Gastroesophageal sphincter (tissue), 4 donors: Measurements from ENCODE around the gene RANBP17. TPM values are rescaled to one million over a fixed set of nuclear protein-coding genes. Genes with fewer than 3 reads are reported as not detected.

Experiments used
- ATAC-seq: fragments of 150-250 bp; one replicate; pipeline ENCODE4 v1.9.1; 2016; ENCODE audit warnings: mild to moderate bottlenecking, moderate library complexity
- H3K27ac ChIP-seq, 4 donors: fragments of 200-600 bp; sonication (generic) in 3 of 4; 1 replicate in 3 of 4; 2 replicates in 1 of 4; pipeline ENCODE4 v1.5.1; 2016 to 2019
- H3K27me3 ChIP-seq: fragments of 200-600 bp; sonication (generic); one replicate; pipeline ENCODE4 v1.5.1; 2019
- H3K36me3 ChIP-seq, 2 donors: fragments of 200-600 bp; sonication (generic); one replicate each; pipeline ENCODE4 v1.5.1; 2019; ENCODE audit warnings: control low read depth in 1 of 2
- H3K4me1 ChIP-seq, 3 donors: fragments of 200-600 bp; sonication (generic); 1 replicate in 2 of 3; 2 replicates in 1 of 3; pipeline ENCODE4 v1.5.1; 2016 to 2019; ENCODE audit warnings: control low read depth in 2 of 3
- H3K4me3 ChIP-seq, 2 donors: fragments of 200-600 bp; sonication (generic); one replicate each; pipeline ENCODE4 v1.5.1; 2019; ENCODE audit warnings: mild to moderate bottlenecking in 1 of 2, moderate library complexity in 1 of 2
- H3K9me3 ChIP-seq, 3 donors: fragments of 200-600 bp; sonication (generic); one replicate each; pipeline ENCODE4 v1.5.1; 2017 to 2019; ENCODE audit warnings: control low read depth in 2 of 3
- CTCF ChIP-seq, 4 experiments: fragments of 200-600 bp in 2 of 4; fragments of 450-650 bp in 2 of 4; sonication (generic) in 1 of 4; IDR thresholded peaks; one replicate each; pipeline ENCODE4 v1.5.1; 2017 to 2019; ENCODE audit warnings: antibody characterized with exemption in 4 of 4, mild to moderate bottlenecking in 2 of 4, moderate library complexity in 2 of 4
- EP300 ChIP-seq: sonication (generic); formaldehyde crosslinking; IDR thresholded peaks from one replicate; pipeline ENCODE4 v1.6.1; 2017; ENCODE audit warnings: antibody characterized with exemption, mild to moderate bottlenecking
- POLR2A ChIP-seq, 2 donors: fragments of 450-650 bp; IDR thresholded peaks; one replicate each; pipeline ENCODE4 v1.6.1; 2017; ENCODE audit warnings: antibody characterized with exemption in 2 of 2, mild to moderate bottlenecking in 2 of 2, moderate library complexity in 1 of 2
- POLR2AphosphoS5 ChIP-seq: sonication (generic); formaldehyde crosslinking; IDR thresholded peaks from one replicate; pipeline ENCODE4 v1.6.1; 2017; ENCODE audit warnings: antibody characterized with exemption
- WGBS, 2 donors: methylation state at CpG; one replicate each; pipeline ENCODE4 v1.1.5; 2018; ENCODE audit warnings: low coverage in 1 of 2; 5-methylcytosine and 5-hydroxymethylcytosine counted together
- total RNA-seq, 4 donors: library from RNA; depleted of rRNA; stranded (reverse); fragments of >200 nt; gene quantifications; one replicate each; pipeline ENCODE4 v1.1.0, GENCODE V29; 2016

The RANBP17 gene
- total RNA-seq, 4 donors from 2014 or later, result 7.7 to 21.7 (median 13.8) TPM

- no peak overlapping the region for H3K27ac ChIP-seq
- peaks cover 0 to 25% (median 0%) of the 10 kb centered on the region in 3 donors for H3K9me3 ChIP-seq
- 100% methylated on average over 2 to 3 of the region's 4 CpGs for WGBS, 2 donors
- H3K27me3 ChIP-seq, result no peaks in the 10 kb centered on the region
- no peaks in the 10 kb centered on the region for H3K4me1 ChIP-seq
- H3K4me3 ChIP-seq, result no peak overlapping the region
- ATAC-seq, result no peak
- no peak for TF ChIP-seq POLR2A (IDR thresholded peaks at IDR 0.05)
- TF ChIP-seq POLR2AphosphoS5, result no peak
- no peak for TF ChIP-seq EP300
- TF ChIP-seq CTCF (IDR thresholded peaks at IDR 0.05), result no peak
- H3K36me3 ChIP-seq, result no peaks in the 10 kb centered on the region
Observed at GRCh38 chr5:170875811-170876210, 14.0 kb downstream of the RANBP17 start.

GRCh38 chr5:170880084-170880483 lies 18.3 kb downstream of the RANBP17 start:
- Histone ChIP-seq H3K36me3 (no peaks in the 10 kb centered on the region), H3K4me1 (no peaks in the 10 kb centered on the region), H3K9me3 (peaks cover 0 to 6% (median 0%) of the 10 kb centered on the region in 3 donors), H3K27me3 (no peaks in the 10 kb centered on the region), H3K27ac (no peak overlapping the region), H3K4me3 (no peak overlapping the region)
- ATAC-seq, result no peak
- WGBS, 2 donors, result 71 to 78% methylated on average over 2 of the region's 2 CpGs
- TF ChIP-seq EP300 (no peak), CTCF (IDR thresholded peaks at IDR 0.05) (no peak), POLR2A (IDR thresholded peaks at IDR 0.05) (no peak), POLR2AphosphoS5 (no peak)

GRCh38 chr5:170882345-170882744 lies 20.5 kb downstream of the RANBP17 start:
- no peak overlapping the region for H3K27ac ChIP-seq
- no peaks in the 10 kb centered on the region for H3K36me3 ChIP-seq
- no peaks in the 10 kb centered on the region for H3K27me3 ChIP-seq
- TF ChIP-seq EP300, result no peak
- no peak for TF ChIP-seq POLR2AphosphoS5
- TF ChIP-seq POLR2A (IDR thresholded peaks at IDR 0.05), result no peak
- TF ChIP-seq CTCF (IDR thresholded peaks at IDR 0.05), result no peak
- WGBS, 2 donors, result 86 to 92% methylated on average over 2 to 3 of the region's 3 CpGs
- ATAC-seq, result no peak
- H3K4me1 ChIP-seq, result no peaks in the 10 kb centered on the region
- no peaks in the 10 kb centered on the region for H3K9me3 ChIP-seq
- no peak overlapping the region for H3K4me3 ChIP-seq

GRCh38 chr5:170885256-170885655 lies 23.4 kb downstream of the RANBP17 start:
- TF ChIP-seq CTCF (IDR thresholded peaks at IDR 0.05), result no peak
- no peak for TF ChIP-seq POLR2AphosphoS5
- no peak for TF ChIP-seq EP300
- no peak for TF ChIP-seq POLR2A (IDR thresholded peaks at IDR 0.05)
- Histone ChIP-seq H3K36me3 (no peaks in the 10 kb centered on the region), H3K27me3 (no peaks in the 10 kb centered on the region), H3K27ac (no peak overlapping the region), H3K4me1 (no peaks in the 10 kb centered on the region), H3K9me3 (no peaks in the 10 kb centered on the region), H3K4me3 (no peak overlapping the region)
- no peak for ATAC-seq

GRCh38 chr5:170885809-170886208 lies 24.0 kb downstream of the RANBP17 start:
- H3K4me1 ChIP-seq, result no peaks in the 10 kb centered on the region
- WGBS, 2 donors, result 72 to 83% methylated on average over 2 of the region's 2 CpGs
- H3K27ac ChIP-seq, result no peak overlapping the region
- no peaks in the 10 kb centered on the region for H3K36me3 ChIP-seq
- no peaks in the 10 kb centered on the region for H3K27me3 ChIP-seq
- H3K9me3 ChIP-seq, result no peaks in the 10 kb centered on the region
- H3K4me3 ChIP-seq, result no peak overlapping the region
- ATAC-seq, result no peak
- TF ChIP-seq POLR2AphosphoS5 (no peak), EP300 (no peak), POLR2A (IDR thresholded peaks at IDR 0.05) (no peak), CTCF (IDR thresholded peaks at IDR 0.05) (no peak)
